NCI-H748 treated with DMSO at 0.1 percent for 48 hours (cell line): ENCODE measurements around the gene NCAPD2.
"Not testable (repeated sequence)": the region's sequence is repeated elsewhere in the genome, so short reads cannot be mapped to it uniquely, and the experiment has no call there.

ENCODE experiments used
- DNase-seq: peaks from one replicate; lab custom pipeline; 2025; lab: John Stamatoyannopoulos, UW

The NCAPD2 gene

GRCh38 chr12:6497291-6497690, 3.4 kb downstream of the NCAPD2 start:
- DNase-seq: not testable (repeated sequence)

GRCh38 chr12:6500466-6500865, 6.6 kb downstream of the NCAPD2 start:
- DNase-seq: no peak

GRCh38 chr12:6507102-6507998, 13.4 kb downstream of the NCAPD2 start:
- no peak for DNase-seq

- no peak for DNase-seq
Measured at GRCh38 chr12:6508087-6508486, 14.2 kb downstream of the NCAPD2 start.

GRCh38 chr12:6520186-6520585, 26.3 kb downstream of the NCAPD2 start:
- no peak for DNase-seq

GRCh38 chr12:6522193-6522592, 28.3 kb downstream of the NCAPD2 start:
- DNase-seq: no peak

- no peak for DNase-seq
Measured at GRCh38 chr12:6523708-6524107, 29.8 kb downstream of the NCAPD2 start.

GRCh38 chr12:6524648-6525047, 30.7 kb downstream of the NCAPD2 start:
- DNase-seq: no peak

- DNase-seq: no peak
Measured at GRCh38 chr12:6526201-6526600, 32.3 kb downstream of the NCAPD2 start.

- no peak for DNase-seq
Measured at GRCh38 chr12:6526766-6527525, 33.0 kb downstream of the NCAPD2 start.

GRCh38 chr12:6527711-6528110, 33.8 kb downstream of the NCAPD2 start:
- DNase-seq: no peak

GRCh38 chr12:6528539-6529235, 34.8 kb downstream of the NCAPD2 start:
- no peak for DNase-seq

- DNase-seq: no peak
Measured at GRCh38 chr12:6529291-6529737, 35.4 kb downstream of the NCAPD2 start.

GRCh38 chr12:6530576-6531260, 36.8 kb downstream of the NCAPD2 start:
- DNase-seq: no peak

- DNase-seq: no peak
Measured at GRCh38 chr12:6532051-6532926, 38.4 kb downstream of the NCAPD2 start.

GRCh38 chr12:6532927-6533652, 39.2 kb downstream of the NCAPD2 start:
- DNase-seq: no peak

GRCh38 chr12:6533653-6533922, 39.7 kb downstream of the NCAPD2 start:
- no peak for DNase-seq

- peak; percentile 83 for DNase-seq
Measured at GRCh38 chr12:6533923-6534694, 40.2 kb downstream of the NCAPD2 start, which contains the start of gene GAPDH. Gene GAPDH, plus strand, starts transcription at chr12:6534517. Its CDS starts 316 bp downstream, at chr12:6534833.

- peak; percentile 38 for DNase-seq
Measured at GRCh38 chr12:6534695-6534944, 40.7 kb downstream of the NCAPD2 start.
